ENCODE data around the gene P2RX6.
"Not testable (repeated sequence)": the region's sequence is repeated elsewhere in the genome, so short reads cannot be mapped to it uniquely, and the experiment has no call there.

P2RX6 gene
- total RNA-seq = 0.42 to 0.97 reads per million in 2 donors

GRCh38 chr22:21014726-21015465 is at the start of gene P2RX6:
Gene P2RX6 (plus strand): TSS chr22:21015165. CDS start chr22:21015175, 10 bp downstream.
- no peak for DNase-seq

DNA sequence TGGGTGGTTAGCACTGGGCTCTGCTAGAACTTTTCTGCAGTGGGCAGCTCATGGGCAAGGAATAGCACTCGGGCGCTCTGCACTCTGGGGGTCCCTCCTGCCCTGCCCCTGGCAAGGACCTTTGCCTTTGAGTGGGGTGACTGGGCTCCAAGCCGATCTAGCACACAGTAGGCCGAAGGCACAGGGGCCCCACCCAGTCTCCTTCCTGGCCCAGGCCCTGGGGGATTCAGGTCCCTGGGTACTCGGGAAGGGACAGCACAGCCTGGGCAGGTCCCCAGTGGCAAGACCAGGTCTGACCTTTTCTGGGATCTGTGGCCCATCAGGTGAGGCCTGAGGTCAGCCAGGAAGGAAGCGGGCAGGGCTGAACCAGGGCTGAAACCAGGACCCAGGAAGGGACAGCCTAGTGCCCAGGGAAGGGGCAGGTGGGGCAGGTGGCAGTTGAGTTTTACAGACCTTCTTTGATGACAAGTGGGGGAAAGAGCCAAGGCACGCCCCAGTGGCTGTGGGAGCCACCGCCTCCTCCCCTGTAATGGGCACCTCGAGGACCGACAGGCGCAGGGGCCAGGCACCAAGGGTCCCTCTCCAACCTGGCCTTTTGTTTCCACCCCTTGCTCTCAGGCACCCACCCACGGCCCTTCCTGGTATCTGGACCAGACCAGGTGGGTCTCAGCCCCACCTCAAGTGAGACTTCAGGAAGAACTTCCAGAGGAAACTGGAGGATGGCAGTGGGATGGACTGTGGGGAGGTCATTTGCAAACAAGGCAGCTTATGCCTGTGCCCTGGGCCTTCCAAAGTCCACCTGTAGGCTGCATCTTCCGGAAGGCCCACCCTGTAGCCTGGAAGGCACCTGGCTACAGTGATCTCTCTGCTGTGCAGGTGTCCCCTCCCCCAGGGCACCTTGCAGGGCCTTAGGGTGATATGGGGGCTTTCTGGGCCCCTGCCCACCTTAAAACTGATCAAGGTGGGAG is 48.8 kb upstream of the P2RX6 start:
- DNase-seq = no peak

DNA sequence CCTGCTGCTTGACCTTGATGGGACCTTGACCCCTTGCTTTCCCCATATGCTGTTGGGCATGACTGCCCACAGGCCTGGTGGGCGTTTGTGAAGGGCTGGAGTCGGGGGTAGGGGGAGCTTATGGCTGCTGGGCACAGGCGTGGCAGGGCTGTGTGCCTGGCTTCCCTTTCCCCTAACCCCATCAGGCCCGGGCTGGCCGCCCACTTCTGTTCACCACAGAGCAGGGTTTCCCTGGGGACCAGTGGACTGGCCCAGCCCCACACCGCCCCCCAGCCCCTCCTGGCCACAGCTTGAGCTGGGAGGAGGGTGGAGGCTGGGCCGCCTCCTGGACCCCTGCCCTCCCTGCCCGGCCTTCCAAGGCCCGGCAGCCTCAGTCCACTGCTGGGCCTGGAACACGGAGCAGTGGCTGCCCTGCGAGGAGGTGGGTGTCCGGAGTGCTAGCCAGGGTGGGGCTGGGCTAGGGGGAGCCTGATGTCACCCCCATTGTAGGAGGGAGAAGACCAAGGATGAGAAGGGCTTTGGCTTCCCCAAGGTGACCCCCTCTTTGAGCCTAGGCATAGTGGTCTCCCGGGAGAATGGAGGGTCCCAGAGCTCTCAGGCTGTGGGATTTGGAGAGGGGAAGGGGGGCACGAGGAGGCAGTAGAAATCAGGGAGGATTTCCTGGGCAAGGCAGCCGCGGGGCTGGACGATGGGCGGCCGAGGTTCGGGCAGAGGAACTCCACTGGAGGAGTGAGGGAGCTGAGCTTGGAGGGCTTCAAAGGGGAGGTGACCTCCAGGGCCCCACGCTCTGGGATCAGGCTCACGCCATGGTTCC is 47.9 kb upstream of the P2RX6 start, which contains the start of gene AIFM3:
Gene AIFM3, plus strand, starts transcription at position 373 of the 814 bp plus-strand sequence. CDS start 690 bp downstream, outside the sequence.
- no peak for DNase-seq

DNA sequence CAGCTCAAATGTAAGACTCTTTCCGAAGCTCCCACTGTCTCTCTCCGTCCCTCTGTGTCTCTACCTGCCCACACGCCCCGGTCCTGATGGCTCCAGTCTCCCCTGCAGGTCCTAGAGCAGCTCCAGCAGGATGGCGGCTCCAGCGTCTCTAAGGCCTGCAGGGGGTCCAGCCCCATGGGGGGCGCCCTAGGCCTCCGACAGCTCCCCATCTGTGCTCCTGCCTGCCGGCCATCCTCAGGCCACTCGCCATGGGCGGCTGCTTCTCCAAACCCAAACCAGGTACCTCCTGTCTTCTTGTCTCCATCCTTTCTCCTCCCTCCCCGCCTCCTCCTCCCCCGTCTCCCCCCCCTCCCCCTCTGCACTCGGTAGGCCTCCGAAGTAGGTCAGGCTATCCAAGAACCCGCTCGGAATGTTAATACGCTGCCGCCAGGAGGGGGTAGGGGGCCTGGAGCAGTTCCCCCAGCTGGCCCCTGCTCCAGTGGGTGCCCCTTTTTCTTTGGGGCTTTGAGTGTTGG is 47.2 kb upstream of the P2RX6 start:
- DNase-seq = no peak

DNA sequence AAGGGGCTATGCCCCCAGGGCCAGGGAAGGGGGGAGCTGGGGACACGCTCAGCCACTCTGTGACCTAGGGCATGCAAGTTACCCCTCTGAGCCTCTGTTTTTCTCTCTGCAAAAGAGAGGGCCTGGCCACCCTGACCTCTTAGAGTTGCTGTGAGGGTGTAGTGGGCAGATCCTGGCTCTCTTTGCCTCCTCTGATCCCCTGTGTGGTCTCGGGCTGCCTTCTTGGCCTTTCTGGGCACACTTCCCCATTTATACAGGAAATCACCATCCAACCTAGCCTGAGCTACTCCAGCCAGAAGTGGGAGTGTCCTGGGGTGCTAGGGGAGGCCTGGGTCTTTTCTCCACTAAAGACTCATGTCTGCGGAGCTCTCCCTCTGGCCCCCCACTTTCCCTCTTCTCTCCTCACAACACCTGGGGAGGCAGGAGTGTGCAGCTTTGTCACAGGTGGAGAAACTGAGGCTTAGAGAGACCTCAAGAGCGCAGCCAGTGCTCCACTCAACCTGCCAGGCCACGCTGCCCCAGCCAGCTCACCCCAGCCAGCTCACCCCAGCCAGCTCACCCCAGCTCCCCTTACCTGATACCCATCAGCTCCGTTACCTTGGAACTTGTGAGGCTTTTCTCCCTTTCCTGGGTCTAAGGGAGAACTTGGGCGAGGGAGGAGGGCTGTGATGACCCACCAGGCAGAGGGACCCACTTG is 46.5 kb upstream of the P2RX6 start:
- DNase-seq = no peak

GRCh38 chr22:20970939-20971657 is 43.9 kb upstream of the P2RX6 start:
- no peak for DNase-seq

DNA sequence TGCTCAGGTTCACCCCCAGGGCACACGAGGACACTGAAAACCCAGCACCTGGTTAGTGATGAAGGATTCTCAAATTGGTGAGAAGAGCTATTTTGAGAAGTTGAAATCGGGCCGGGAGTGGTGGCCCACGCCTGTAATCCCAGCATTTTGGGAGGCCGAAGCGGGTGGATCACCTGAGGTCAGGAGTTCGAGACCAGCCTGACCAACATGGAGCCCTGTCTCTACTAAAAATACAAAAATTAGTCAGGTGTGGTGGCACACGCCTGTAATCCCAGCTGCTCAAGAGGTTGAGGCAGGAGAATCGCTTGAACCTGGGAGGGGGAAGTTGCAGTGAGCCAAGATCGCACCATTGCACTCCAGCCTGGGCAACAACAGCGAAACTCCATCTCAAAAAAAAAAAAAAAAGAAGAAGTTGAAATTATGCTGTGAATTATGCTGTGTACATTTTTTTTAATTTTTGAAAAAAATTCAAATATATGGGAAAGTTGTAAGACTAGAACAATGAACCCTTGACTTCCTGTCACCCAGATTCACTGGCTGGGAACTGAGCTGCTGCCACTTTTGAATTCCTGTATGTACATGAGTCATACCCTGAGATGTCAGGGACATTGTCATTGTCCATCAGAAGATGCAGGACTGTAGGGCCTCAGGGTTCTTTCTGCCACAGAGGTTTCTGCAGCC is 42.8 kb upstream of the P2RX6 start:
- DNase-seq = not testable (repeated sequence)

DNA sequence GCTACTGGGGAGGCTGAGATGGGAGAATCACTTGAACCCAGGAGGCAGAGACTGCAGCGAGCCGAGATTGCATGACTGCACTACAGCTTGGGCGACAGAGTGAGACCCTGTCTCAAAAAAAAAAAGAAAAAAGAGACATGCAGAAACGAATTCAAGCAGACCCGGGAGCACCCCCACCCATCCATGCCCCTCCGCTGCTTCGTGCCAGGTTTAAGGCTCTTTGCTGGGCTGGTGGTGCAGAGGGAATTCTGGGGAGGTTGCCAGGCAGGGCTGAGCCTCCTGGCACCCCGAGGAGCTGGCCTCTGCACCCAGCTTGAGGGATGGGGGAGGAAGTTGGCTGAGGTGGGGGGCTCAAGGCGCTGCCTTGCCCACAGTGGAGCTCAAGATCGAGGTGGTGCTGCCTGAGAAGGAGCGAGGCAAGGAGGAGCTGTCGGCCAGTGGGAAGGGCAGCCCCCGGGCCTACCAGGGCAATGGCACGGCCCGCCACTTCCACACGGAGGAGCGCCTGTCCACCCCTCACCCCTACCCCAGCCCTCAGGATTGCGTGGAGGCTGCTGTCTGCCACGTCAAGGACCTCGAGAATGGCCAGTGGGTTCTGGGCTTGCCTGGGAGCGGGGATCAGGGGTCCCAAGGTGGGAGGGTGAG is 41.9 kb upstream of the P2RX6 start:
- DNase-seq = no peak

- no peak for DNase-seq
Measured at GRCh38 chr22:20973634-20974286, 41.2 kb upstream of the P2RX6 start.

- no peak for DNase-seq
Measured at GRCh38 chr22:20974336-20974955, 40.5 kb upstream of the P2RX6 start.

DNA sequence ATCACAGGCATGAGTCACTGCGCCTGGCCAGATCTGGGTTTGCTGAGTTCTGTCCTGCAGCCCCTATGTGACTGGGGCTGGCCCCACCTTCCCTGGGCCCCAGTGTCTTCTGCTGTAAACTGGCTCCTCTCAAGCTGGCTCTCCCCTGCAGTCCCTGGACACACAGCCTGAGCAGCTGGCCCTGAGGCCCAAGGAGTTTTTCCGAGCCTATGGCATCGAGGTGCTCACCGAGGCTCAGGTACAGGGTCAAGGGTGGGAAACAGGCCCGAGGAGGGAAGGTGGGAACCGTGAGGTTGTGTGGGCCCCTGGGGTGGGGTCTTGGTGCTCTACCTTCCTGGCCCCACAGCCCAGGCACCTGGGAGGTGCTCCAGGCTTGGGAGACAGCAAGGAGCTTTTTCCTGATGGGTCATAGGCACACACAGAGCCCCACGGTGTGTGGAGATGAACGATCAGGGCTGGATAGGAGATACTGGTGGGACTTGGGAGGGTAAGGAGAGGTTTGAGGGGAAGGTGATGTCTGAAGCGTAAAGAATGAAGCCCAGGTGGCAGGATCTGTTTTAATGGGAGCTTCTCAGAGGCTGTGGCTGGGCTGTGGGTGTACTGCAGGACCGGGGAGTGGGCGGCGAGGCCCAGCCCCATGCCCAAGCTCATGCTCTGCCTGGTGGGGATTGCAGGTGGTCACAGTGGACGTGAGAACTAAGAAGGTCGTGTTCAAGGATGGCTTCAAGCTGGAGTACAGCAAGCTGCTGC is 39.2 kb upstream of the P2RX6 start:
- DNase-seq = no peak

DNA sequence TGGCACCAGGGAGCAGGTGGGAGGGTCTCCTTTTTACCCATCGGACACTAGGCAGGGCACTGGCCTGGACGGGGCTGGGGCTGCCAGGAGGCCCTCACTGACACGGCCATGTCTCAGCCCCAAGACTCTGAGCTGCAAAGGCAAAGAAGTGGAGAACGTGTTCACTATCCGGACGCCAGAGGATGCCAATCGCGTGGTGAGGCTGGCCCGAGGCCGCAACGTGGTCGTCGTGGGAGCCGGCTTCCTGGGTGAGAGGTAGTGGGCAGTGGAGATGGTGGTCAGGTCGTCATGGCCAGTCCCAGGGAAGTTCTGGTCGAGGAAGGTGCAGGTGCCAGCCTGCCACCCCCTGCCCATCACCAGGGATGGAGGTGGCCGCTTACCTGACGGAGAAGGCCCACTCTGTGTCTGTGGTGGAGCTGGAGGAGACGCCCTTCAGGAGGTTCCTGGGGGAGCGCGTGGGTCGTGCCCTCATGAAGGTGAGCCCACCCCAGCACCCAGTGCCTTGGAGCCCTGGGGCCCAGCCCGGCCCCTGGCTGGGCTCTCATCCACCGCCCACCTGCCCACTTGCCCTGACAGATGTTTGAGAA is 38.6 kb upstream of the P2RX6 start:
- DNase-seq = no peak

DNA sequence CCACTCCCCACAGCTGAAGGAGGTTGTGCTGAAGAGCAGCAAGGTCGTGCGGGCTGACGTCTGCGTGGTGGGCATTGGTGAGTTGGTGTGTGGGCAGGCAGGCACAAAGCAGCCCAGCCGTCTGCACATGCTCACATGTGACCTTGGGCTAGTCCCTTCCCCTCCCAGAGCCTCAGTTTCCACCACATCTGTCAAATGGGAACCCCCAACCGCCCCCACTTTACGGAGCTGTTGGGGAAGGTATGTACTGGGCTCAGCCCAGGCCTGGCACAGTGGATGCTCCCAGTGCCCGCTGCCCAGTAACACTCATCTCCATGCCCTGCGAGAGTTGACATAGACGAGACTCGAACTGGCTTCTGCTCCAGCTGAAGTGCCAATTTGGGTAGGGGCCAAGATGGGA is 37.9 kb upstream of the P2RX6 start:
- DNase-seq = no peak

- no peak for DNase-seq
Measured at GRCh38 chr22:20977516-20978170, 37.3 kb upstream of the P2RX6 start.

GRCh38 chr22:20978419-20978818 is 36.5 kb upstream of the P2RX6 start:
- no peak for DNase-seq

DNA sequence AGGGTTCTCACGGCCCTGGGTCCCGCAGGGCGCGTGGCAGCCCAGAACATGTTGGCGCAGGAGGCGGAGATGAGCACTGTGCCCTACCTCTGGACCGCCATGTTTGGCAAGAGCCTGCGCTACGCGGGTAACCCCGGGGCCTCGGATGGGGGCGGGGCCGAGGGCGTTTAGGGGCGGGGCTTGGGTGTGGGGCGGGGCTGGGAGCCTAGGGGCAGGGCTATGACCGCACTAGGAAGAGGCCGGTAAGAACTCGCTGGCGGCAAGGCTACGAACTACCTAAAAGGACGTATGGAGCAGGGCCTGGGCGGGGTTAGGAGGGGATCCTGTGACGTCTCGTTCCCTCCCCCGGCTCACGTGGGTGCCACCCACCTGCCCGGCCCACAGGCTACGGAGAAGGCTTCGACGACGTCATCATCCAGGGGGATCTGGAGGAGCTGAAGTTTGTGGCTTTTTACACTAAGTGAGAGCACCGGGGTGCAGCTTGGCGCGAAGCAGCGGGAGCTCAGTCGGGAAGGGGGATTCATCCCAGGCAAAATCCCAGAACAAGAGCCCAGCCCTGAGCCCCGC is 35.6 kb upstream of the P2RX6 start:
- DNase-seq = peak; percentile 43

GRCh38 chr22:20979940-20980453 is 35.0 kb upstream of the P2RX6 start:
- DNase-seq = no peak

Measured in T-helper 9 cell (primary cell).